ENCODE data around the gene VPS41. TPM values are rescaled to one million over a fixed set of nuclear protein-coding genes. Genes with fewer than 3 reads are reported as not detected.

VPS41 gene
- total and polyA plus RNA-seq, 2 of the 13 experiments (the other 11 are each of a cell fraction or from before 2014, with no cell fraction given), result 12.1 to 43.4 TPM

DNA sequence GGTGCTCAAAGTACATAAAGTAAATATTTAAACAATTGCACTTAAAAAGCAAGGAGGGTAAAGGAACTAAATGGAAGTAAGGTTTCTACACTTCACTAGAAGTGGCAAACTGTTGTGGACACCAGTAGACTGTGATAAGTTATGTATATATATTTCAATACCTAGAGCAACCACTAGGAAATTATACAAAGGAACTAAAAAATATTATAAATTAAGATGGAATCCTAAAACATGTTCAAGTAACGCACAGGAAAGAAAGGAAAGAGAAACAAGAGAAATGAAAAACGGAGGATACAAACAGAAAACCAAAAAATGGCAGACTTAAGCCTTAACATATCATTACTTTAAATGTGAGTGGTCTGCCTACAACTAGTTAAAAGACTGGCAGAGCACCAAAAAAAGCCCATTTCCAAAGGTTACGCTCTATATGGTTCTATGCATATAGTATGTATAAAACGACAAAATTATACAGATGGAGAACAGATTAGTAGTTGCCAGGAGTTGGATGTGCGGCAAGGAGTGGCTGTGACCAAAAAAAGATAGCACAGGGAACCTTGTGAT is 19.0 kb downstream of the VPS41 start:
- BruUV-seq (replicated peaks), result no TSS peak
- no peak overlapping the region for H3K27ac ChIP-seq (ENCODE audit: extremely low read length, insufficient read depth, low read length)
- H2AFZ ChIP-seq (ENCODE audit: low read length), result no peak overlapping the region
- H3K9me3 ChIP-seq (ENCODE audit: low read length), result no peaks in the 10 kb centered on the region
- H3K9ac ChIP-seq (ENCODE audit: insufficient read depth, low read depth, low read length), result no peak overlapping the region
- no peaks in the 10 kb centered on the region for H3K27me3 ChIP-seq (ENCODE audit: control insufficient read depth in 1 of 2, insufficient read depth in 2 of 2, low read length in 2 of 2)
- H3K4me2 ChIP-seq (ENCODE audit: low read depth, low read length), result no peak overlapping the region
- POLR2A ChIA-PET, result no interaction called here
- H3K4me1 ChIP-seq (ENCODE audit: insufficient read depth, low read length), result no peaks in the 10 kb centered on the region
- in situ Hi-C loops (cut with HindIII; ENCODE audit: extremely low pct_ligation_motif_present, low pct_unique_long_range_greater_than_20kb) (no loop called here), intact Hi-C loops (cut with micrococcal nuclease; ENCODE audit: unreplicated experiment) (no loop called here)
- FAIRE-seq, result no peak
- CTCF ChIA-PET (ENCODE audit: low intra/inter-chr PET ratio, low total read pairs), result no interaction called here
- DNase-seq (ENCODE audit: low spot score), result no peak
- 94% methylated on average over 5 of the region's 5 CpGs for WGBS (ENCODE audit: low lambda C conversion rate)
- no peaks in the 10 kb centered on the region for H3K79me2 ChIP-seq (ENCODE audit: insufficient read depth, low read length)
- H3K36me3 ChIP-seq (replicated peaks in 1 of 2; ENCODE audit: control insufficient read depth in 1 of 2, insufficient read depth in 2 of 2, low read length in 2 of 2), result no peaks in the 10 kb centered on the region; a peak in 1 of 5 replicates
- ATAC-seq, result no peak
- no peak overlapping the region for H3K4me3 ChIP-seq (replicated peaks in 1 of 3; ENCODE audit: insufficient read depth in 1 of 3, low read depth in 2 of 3, low read length in 3 of 3)
- H4K20me1 ChIP-seq (ENCODE audit: insufficient read depth, low read length), result no peaks in the 10 kb centered on the region
- no peak for TF ChIP-seq RBFOX2 (IDR thresholded peaks at IDR 0.05; ENCODE audit: low read depth, low read length)
- TF ChIP-seq NBN (conservative IDR thresholded peaks at IDR 0.05), result no peak
- no peak for TF ChIP-seq ZBTB26 (CRISPR knock-in tag; IDR thresholded peaks at IDR 0.05; ENCODE audit: borderline replicate concordance)
- TF ChIP-seq LRRFIP1 (CRISPR knock-in tag; conservative IDR thresholded peaks at IDR 0.05), result no peak
- no peak for TF ChIP-seq HHEX (CRISPR knock-in tag; IDR thresholded peaks at IDR 0.05)
- TF ChIP-seq, protein P1, sequence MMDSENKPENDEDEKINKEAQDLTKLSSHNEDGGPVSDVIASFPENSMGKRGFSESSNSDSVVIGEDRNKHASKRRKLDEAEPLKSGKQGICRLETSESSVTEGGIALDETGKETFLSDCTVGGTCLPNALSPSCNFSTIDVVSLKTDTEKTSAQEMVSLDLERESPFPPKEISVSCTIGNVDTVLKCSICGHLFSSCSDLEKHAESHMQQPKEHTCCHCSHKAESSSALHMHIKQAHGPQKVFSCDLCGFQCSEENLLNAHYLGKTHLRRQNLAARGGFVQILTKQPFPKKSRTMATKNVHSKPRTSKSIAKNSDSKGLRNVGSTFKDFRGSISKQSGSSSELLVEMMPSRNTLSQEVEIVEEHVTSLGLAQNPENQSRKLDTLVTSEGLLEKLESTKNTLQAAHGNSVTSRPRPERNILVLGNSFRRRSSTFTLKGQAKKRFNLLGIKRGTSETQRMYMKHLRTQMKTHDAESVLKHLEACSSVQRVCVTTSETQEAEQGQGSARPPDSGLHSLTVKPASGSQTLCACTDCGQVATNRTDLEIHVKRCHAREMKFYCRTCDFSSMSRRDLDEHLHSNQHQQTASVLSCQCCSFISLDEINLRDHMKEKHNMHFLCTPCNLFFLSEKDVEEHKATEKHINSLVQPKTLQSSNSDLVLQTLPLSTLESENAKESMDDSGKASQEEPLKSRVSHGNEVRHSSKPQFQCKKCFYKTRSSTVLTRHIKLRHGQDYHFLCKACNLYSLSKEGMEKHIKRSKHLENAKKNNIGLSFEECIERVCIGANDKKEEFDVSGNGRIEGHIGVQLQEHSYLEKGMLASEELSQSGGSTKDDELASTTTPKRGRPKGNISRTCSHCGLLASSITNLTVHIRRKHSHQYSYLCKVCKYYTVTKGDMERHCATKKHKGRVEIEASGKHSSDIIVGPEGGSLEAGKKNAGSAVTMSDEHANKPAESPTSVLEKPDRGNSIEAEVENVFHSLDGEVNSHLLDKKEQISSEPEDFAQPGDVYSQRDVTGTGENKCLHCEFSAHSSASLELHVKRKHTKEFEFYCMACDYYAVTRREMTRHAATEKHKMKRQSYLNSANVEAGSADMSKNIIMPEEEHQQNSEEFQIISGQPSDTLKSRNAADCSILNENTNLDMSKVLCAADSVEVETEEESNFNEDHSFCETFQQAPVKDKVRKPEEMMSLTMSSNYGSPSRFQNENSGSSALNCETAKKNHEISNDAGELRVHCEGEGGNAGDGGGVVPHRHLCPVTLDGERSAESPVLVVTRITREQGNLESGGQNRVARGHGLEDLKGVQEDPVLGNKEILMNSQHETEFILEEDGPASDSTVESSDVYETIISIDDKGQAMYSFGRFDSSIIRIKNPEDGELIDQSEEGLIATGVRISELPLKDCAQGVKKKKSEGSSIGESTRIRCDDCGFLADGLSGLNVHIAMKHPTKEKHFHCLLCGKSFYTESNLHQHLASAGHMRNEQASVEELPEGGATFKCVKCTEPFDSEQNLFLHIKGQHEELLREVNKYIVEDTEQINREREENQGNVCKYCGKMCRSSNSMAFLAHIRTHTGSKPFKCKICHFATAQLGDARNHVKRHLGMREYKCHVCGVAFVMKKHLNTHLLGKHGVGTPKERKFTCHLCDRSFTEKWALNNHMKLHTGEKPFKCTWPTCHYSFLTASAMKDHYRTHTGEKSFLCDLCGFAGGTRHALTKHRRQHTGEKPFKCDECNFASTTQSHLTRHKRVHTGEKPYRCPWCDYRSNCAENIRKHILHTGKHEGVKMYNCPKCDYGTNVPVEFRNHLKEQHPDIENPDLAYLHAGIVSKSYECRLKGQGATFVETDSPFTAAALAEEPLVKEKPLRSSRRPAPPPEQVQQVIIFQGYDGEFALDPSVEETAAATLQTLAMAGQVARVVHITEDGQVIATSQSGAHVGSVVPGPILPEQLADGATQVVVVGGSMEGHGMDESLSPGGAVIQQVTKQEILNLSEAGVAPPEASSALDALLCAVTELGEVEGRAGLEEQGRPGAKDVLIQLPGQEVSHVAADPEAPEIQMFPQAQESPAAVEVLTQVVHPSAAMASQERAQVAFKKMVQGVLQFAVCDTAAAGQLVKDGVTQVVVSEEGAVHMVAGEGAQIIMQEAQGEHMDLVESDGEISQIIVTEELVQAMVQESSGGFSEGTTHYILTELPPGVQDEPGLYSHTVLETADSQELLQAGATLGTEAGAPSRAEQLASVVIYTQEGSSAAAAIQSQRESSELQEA (CRISPR knock-in tag; IDR thresholded peaks at IDR 0.05; ENCODE audit: not compliant biosample characterization), result no peak
- TF ChIP-seq AGO1 (IDR thresholded peaks at IDR 0.05; ENCODE audit: low read depth, low read length, poor library complexity, severe bottlenecking), result no peak
- TF ChIP-seq SRSF9 (IDR thresholded peaks at IDR 0.05; ENCODE audit: borderline replicate concordance, insufficient read depth, low read depth, low read length, poor library complexity, severe bottlenecking), result no peak
- TF ChIP-seq HNRNPH1 (optimal IDR thresholded peaks at IDR 0.05; ENCODE audit: low read depth, low read length), result no peak
- no peak for TF ChIP-seq RARA (CRISPR knock-in tag; IDR thresholded peaks at IDR 0.05)
- TF ChIP-seq ZNF251 (CRISPR knock-in tag; IDR thresholded peaks at IDR 0.05), result no peak
- TF ChIP-seq ZBTB20 (CRISPR knock-in tag; IDR thresholded peaks at IDR 0.05; ENCODE audit: borderline replicate concordance, low read depth), result no peak
- TF ChIP-seq ARNTL (CRISPR knock-in tag; IDR thresholded peaks at IDR 0.05), result no peak

Measured in HepG2 (cell line).